UCSD-AML1 (cell line): ENCODE measurements around the gene OR52A1.
"Not testable (repeated sequence)": the region's sequence is repeated elsewhere in the genome, so short reads cannot be mapped to it uniquely, and the experiment has no call there.

Experiments used
- DNase-seq: peaks from one replicate; lab custom pipeline; 2025; ENCODE audit not compliant: unreplicated experiment; lab: John Stamatoyannopoulos, UW

The OR52A1 gene

DNA sequence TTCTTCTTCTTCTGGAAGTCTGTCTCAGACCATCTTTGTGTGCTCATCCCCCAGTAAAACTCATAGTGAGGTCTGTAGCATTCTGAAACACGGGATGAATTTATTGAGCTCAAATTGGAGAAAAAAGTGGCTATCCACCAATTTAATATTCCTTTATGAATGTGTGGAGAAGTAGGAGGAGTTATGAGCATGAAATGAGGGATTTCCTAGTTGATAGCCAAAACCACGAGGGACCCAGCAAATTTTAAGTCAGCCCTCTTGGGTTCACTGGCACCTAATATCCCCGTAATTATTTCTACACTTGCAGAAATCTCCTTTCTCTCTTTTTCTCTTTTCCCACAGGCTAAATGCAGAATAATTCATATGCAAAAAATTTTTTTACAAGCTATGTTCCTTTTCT lies at the start of gene OR52A1:
Gene OR52A1 (minus strand): TSS at position 101 of the 400 bp plus-strand sequence. CDS start 2,388 bp downstream, outside the sequence.
- no peak for DNase-seq

DNA sequence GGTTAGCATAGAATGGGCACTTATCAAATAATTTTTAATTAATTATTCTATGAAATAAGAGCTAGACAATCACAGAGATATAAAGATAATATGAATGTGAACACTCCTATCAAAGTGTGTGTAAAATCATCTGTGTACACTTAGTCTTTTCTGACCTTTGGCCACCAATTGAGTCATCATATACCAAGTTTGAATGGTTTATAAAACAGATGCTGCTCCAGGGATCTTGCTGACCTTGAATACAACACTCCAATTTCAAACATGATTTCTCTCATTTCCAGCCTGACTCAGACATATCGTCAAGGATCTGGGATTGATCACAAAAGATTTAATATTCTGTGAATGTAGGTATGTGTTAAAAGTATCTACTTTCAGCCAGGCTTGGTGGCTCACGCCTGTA lies 48.8 kb upstream of the OR52A1 start:
- no peak for DNase-seq

DNA sequence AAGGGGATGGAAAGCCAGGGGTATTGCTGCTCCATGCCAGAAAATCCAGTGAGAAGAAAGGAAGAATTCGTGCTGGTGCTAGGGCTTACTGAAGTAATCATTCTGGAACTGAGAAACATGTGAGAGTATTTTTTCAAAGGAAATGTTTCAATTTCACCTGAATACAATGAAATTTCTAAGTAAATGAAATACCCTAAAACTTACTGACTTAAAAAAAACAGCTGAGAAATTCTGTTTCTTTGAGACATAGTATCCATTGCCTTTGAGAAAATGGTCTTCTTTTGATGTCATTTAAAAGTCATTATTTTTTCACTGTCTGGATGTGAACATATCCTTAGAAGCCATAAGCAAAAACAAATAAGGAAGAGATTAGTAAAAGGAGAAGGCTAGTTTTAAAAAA lies 46.0 kb upstream of the OR52A1 start, which contains the start of gene OR51V1:
Gene OR51V1 (minus strand): TSS at position 101 of the 400 bp plus-strand sequence. CDS start 0 bp downstream, at position 101.
- DNase-seq, result no peak

DNA sequence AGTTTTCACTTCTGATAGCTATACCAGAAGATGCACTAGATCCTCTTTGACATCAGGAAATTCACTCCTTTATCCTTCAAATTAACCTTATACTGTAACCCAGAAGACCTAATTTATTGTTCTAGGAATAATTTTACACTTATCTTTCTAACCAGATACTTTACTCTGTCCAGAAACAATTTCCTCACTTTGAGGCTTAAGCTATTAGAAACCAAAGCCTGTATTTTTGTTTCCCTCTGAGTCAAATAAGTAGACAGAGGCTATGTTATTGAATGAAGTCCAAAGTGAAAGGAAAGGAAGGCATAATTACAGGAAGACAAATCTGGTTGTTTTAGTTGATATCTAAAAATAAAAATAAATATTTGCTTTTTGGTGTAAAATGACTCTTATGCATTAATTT lies 43.7 kb upstream of the OR52A1 start:
- DNase-seq, result no peak

DNA sequence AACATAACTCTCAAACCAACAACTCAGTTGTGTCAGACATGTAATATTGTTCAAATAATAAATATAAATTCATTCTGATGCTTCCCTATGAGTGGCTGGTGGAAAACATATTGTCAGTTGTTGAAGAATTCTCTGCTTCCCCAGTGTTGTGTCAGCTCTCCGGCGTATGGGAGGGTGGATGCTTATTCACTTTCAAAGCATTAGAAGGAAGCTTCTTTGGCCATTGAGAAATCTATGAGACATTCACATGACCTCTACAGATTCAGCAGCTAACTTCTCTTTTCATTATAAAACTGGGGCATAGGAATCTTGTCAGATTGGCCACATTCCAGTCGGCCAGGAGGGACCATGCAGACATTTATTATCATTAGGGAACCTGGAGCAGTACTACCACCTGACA lies 43.0 kb upstream of the OR52A1 start:
- no peak for DNase-seq

DNA sequence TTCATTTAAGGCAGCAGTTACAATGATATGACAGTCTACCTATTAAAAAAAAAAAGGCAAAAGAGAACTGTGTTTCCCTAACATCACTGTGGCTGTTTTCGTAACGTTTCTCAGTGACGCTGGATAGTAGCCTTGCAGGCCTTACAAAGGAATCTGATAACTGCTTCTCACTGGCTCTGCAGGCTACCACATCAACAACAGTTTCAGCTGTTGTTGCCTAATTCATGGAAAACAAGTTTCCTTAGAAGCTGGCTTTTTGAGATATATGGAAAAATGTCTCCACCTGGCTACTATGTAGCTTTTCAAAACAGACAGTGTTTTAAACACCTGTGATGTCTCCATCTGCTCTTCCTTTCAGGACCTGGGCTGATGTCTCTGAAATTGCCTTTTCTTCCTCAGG lies 42.2 kb upstream of the OR52A1 start:
- DNase-seq, result no peak

DNA sequence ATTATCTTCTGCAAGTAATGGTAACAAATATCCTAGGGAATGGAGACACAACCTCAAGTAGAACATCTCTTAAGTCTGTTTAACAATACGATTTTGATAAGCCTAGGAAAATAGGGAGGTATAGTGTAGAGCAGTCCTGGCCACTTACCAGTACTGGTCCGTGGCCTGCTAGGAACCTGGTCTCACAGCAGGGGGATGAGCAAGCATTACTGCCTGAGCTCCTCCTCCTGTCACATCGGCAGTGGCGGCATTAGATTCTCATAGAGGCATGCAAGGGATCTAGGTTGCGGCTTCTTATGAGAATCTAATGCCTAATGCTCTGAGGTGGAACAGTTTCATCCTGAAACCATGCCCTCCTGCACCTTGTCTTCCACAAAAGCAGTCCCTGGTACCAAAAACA lies 41.5 kb upstream of the OR52A1 start:
- DNase-seq, result no peak

DNA sequence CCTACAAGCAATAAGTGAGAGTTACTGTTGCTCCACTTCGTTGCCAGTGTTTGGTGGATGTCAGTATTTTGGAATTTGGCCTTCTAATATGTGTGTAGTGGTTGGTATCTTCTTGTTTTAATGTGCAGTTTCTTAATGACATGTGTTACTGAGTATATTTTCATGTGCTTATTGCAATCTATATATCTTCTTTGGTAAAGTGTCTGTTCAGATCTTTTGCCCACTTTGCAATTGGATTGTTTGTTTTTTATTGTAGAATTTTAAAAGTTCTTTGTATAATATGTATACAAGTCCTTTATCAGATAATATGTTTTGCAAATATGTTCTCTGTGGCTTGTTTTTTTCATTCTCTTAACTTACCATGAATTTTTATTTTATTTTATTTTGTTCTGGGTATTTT lies 38.2 kb upstream of the OR52A1 start:
- no peak for DNase-seq

DNA sequence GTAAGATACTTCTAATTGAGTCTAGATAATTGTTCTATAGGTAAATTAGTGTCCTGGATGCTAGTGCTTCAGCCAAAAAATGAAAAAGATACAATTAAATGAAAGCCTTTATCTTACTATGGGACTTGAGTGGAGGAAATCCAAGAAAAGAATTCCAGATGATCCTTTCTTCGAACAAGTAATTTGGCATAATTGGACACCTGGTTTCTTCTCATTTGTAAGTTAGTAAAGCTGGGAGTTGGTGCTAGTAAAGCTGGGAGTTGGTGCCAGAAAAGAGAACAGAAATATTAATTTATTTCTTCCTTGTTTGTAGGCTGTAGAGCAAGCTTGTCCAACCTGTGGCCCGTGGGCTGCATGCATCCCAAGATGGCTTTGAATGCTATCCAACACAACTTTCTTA lies 33.6 kb upstream of the OR52A1 start:
- DNase-seq, result no peak

DNA sequence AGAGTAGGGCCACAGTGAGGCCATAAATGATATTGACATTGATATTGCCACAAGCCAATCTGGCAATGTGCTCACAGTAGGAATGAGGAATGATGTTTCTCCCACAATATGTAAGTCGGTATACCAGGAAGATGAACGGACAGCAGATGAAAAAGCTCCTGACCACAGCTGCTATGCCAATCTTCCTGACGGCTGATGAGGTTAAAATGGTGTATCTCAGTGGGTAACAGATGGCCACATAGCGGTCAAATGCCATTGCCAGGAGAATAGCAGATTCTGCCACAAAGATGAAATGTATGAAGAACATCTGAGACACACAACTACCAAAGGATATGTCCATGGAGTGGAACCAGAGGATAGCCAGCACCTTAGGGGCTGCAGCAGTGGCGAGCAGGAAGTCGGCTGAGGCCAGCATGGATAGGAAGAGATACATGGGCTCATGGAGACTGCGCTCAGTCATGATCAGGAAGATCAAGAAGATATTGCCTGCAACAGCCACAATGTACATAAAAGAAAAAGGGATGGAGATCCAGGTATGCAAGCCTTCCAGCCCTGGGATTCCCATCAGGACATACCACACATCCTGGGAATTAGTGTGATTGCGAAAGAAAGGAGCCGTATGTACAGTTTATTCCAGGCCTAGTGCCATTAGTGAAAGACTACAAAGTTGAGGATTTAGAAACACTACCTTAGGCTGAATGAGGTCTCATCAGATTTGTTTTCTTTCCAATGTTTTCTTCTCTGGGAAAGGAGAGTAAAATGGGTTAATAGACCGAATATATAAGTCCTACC lies 23.7 kb upstream of the OR52A1 start:
- no peak for DNase-seq

DNA sequence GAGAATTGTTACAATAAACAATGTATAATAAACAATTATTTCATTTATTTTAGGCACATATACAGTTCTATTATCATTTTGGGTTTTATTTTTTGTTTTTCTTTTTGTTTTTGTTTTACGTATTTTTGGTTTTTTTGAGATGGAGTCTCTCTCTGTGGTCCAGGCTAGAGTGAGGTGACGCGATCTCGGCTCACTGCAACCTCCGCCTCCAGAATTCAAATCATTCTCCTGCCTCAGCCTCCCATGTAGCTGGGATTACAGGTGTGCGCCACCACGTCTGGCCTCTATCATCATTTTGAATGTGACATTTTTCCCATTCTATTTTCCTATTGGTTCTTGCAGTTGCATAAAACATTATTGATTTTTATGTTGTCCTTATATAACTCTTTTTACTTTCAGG lies 20.4 kb upstream of the OR52A1 start:
- no peak for DNase-seq

DNA sequence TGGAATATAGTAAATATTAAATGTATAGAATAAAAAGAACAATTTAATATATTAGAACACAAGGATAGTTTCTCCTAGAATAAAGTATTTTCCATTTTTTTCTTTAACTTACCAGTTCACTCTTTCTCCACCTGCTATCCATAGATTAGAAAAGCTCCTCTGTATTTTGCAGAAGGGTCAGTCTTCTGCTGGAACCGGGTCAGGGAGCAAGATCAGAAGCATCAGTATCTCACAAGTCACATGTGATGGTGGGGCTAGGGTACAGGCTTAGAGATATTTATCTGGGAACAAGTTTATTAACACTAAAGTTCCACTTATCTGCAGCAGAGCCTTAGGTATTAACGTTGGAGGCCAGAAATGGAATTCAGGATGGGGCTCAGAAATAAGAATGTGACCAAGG lies 17.3 kb upstream of the OR52A1 start:
- no peak for DNase-seq

DNA sequence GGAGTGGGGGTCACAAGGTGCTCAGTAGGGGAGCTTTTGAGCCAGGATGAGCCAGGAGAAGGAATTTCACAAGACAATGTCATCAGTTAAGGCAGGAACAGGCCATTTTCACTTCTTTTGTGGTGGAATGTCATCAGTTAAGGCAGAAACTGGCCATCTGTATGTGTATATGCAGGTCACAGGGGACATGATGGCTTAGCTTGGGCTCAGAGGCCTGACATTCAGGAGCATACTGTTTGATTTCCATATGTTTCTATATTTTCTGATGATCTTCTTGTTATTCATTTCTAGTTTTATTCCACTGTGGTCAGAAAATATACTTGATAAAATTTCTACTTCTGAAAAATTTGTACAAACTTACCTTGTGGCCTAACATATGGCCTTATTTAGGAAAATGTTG lies 11.3 kb upstream of the OR52A1 start:
- DNase-seq, result not testable (repeated sequence)

DNA sequence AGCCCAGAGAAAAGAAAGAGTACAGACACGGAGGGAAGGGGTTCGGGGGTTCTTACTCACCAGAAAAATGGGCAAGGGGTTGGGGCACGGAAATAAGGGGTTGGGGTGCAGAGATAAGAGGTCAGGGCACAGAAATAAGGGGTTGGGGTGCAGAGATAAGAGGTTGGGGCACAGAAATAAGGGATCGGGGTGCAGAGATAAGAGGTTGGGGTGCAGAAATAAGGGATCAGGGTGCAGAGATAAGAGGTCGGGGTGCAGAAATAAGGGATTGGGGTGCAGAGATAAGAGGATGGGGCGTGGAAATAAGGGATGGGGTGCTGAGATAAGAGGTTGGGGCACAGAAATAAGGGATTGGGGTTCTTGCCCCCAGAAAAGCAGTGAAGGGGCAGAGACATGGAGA lies 10.2 kb upstream of the OR52A1 start:
- not testable (repeated sequence) for DNase-seq

DNA sequence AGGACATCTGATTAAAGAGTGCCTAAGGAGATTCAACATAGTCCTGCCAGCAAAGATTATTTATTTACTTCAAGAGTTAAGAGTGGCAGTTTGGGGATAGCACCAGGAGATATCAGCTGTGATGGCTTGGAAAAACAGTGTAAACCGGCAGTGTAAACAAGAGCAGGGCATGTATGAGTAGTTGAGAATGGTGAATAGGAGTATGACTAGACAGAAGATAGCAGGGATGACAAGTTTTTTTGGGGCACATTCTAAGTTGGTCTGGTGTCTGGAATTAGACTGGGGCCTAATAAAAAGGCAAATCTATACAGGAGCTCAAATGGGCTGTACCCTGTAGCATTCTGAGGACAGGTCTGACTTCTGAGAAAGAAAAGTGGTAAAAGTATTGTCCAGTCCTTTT lies 6.5 kb upstream of the OR52A1 start:
- DNase-seq, result not testable (repeated sequence)

DNA sequence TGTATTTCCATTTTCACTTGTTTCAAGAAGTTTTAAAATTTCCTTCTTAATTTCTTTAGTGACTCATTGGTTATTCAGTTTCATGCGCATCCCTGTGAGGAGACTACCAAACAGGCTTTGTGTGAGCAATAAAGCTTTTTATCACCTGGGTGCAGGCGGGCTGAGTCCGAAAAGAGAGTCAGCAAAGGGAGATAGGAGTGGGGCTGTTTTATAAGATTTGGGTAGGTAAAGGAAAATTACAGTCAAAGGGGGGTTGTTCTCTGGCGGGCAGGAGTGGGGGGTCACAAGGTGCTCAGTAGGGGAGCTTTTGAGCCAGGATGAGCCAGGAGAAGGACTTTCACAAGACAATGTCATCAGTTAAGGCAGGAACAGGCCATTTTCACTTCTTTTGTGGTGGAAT lies 5.7 kb upstream of the OR52A1 start:
- DNase-seq, result not testable (repeated sequence)

DNA sequence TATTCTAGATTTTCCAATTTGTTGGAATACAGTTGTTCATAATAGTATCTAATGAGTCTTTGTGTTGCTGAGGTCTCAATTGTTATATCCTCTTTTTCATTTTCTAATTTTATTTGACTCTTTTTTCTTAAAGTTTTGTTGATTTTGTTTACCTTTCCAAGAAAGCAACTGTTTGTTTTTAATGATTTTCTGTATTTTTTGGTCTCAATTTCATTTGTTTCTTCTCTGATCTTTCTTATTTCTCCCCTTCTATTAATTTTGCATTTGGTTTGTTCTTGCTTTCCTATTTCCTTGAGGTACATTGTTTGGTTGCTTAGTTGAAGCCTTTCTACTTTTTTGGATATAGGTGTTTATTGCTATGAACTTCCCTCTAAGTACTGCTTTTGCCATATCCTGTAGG lies 5.2 kb upstream of the OR52A1 start:
- DNase-seq, result no peak

DNA sequence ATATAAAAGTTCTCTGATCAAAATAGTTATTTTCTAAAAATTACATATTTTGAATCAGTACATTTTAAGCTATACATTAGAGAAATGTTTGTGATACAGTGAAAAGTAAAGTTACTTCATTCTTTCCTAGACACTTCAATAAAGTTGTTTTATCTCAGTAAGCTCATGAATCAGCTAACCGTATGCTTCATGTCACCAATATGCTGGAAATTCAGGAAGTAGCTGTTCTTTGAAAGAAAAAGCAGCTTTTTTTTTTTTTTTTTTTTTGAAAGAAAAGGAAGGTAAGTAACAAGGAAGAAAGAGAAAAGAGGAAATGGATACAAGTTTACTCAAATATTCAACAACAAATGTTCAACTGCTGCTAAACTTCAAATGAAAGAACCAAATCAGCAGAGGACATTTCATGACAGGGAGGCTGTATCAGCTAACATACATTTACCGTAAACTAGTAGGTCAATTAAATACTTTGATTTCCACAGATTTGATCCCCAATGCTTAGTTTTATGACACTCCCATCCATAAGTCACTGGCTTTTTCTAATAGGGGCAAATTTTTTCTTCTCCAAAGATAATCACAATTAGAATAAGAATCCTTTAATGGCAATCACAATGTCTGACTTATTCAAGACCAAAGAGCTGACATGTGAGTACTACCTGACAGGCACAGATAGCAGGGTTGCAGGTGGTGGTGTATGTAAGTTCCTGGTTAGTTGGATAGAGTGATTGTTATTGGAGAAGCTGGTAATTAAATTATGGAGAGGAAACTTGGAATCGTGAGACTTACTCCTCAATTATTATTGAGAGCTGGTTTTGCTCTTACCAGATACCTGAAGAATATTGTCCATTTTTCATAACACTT lies 754 bp downstream of the OR52A1 start:
- no peak for DNase-seq

DNA sequence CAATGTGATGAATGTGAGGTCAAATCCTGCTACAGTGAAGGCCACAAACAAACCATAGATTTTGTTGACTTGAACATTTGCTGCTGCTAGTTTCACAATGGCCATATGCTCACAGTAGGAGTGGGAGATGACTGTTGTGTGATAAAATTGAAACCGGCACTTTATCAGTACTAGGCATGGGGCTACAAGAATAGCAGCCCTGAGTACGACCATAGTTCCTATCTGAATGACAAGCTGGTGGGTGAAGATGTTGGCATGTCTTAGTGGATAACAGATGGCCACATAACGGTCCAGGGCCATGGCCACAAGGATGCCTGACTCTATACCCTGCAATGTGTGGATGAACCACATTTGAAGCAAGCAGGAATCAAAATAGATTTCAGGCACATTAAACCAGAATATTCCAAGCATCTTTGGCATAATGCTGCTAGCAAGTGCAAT lies 2.8 kb downstream of the OR52A1 start:
- no peak for DNase-seq

DNA sequence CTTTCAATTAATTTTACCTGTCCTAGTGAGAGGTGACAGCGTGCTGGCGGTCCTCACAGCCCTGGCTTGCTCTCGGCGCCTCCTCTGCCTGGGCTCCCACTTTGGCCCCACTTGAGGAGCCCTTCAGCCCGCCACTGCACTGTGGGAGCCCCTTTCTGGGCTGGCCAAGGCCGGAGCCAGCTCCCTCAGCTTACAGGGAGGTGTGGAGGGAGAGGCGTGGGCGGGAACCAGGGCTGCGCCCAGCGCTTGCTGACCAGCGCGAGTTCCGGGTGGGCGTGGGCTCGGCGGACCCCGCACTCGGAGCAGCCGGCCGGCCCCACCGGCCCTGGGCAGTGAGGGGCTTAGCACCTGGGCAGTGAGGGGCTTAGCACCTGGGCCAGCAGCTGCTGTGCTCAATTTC lies 10.4 kb downstream of the OR52A1 start:
- DNase-seq, result not testable (repeated sequence)

DNA sequence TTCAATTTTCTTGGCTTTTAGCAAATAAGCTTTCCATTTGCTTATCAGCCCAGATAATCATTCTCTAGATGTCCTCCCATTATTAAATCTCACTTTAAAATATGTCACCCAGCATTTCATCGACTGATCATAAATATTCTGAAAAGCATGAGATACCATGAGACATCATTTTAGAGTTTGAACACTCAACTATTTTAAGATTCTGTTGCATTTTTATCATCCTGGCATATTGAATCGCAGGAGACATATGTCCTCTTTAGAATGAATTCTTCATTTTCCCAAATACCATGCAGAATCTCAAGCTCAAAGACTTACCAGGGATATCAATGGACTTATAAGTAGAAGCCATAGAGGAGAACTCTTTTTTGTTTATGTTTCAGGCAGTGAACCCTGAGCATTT lies 16.6 kb downstream of the OR52A1 start, which contains the start of gene OR52A5:
Gene OR52A5 (minus strand): TSS at position 361 of the 400 bp plus-strand sequence. CDS start 5,714 bp downstream, outside the sequence.
- no peak for DNase-seq

DNA sequence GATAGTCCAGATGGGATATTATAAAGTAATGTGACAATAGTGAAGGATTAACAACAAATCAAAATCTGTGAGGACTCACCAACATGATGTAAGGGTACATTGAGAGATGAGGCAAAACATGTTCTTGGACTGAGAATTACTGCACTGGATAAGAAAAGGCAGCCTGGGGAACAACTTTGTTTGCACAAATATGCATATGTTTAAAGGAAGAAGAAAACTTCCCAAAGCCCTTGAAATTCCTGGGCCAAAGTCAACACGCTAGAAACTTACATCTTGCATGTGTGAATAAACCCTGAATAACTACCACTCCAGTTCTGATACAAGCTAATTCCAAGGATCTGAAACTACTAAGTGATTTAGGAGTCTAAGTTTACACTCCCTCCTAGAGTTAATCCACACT lies 17.5 kb downstream of the OR52A1 start:
- DNase-seq, result no peak
